A549 (cell line): ENCODE results near the gene THSD7A. TPM values are rescaled to one million over a fixed set of nuclear protein-coding genes. Genes with fewer than 3 reads are reported as not detected.
A peak's percentile ranks its signal among the peaks of the same experiment; 100 is the strongest.

Source experiments
- ATAC-seq, 2 experiments: fragments of 200-7000 bp in 1 of 2; fragments of >200 bp in 1 of 2; cut with Nextera tagmentation in 1 of 2; cut with Tn5 transposase in 1 of 2; 3 replicates each; pipeline versions ENCODE4 v1.8.0 to v1.9.1; 2018 to 2020; ENCODE audit warnings: mild to moderate bottlenecking in 1 of 2, moderate library complexity in 1 of 2
- CTCF ChIA-PET: fragments of 300-600 bp; sonication (Branson Sonifier 250); formaldehyde crosslinking; extraction: SDS; loops from one replicate; lab custom pipeline; 2021; ENCODE audit warnings: antibody characterized with exemption, inconsistent platforms; lab: Yijun Ruan, JAX
- POLR2A ChIA-PET: fragments of 350-600 bp; formaldehyde crosslinking; extraction: SDS; loops from one replicate; lab custom pipeline; 2021; ENCODE audit warnings: antibody characterized with exemption, inconsistent platforms; lab: Yijun Ruan, JAX
- DNase-seq, 2 experiments: peaks; one replicate each; pipeline versions ENCODE4 v3.0.0 to v3.0.0-alpha.2; 2011 to 2016; ENCODE audit warnings: low read depth in 1 of 2, low spot score in 1 of 2
- FAIRE-seq: peaks from 2 replicates; lab custom pipeline; 2011; peaks lifted over from hg19 to GRCh38; lab: Jason Lieb, UNC
- H3K27ac ChIP-seq, 2 experiments: fragments of >200 bp; sonication (Bioruptor Twin); formaldehyde crosslinking; 3 replicates each; pipeline ENCODE4 v1.5.1; 2016 to 2017
- H3K4me1 ChIP-seq: fragments of >200 bp; sonication (Bioruptor Twin); formaldehyde crosslinking; 3 replicates; pipeline ENCODE4 v1.6.1; 2016
- H3K4me2 ChIP-seq: fragments of >200 bp; sonication (Bioruptor Twin); formaldehyde crosslinking; 3 replicates; pipeline ENCODE4 v1.6.1; 2016
- H3K4me3 ChIP-seq: fragments of >200 bp; sonication (Bioruptor Twin); formaldehyde crosslinking; 3 replicates; pipeline ENCODE4 v1.5.1; 2016
- H3K9me3 ChIP-seq: fragments of >200 bp; sonication (Bioruptor Twin); formaldehyde crosslinking; 3 replicates; pipeline ENCODE4 v1.6.1; 2016
- CBX2 ChIP-seq: fragments of 200-600 bp; sonication (generic); IDR thresholded peaks from 2 replicates; pipeline ENCODE4 v1.6.1; 2016; ENCODE audit warnings: low read depth, mild to moderate bottlenecking, borderline replicate concordance
- CEBPB ChIP-seq, 2 experiments: fragments of >200 bp in 1 of 2; sonication (Bioruptor Twin) in 1 of 2; formaldehyde crosslinking in 1 of 2; IDR thresholded peaks; 2 replicates each; pipeline ENCODE4 v1.6.1; 2012 to 2016
- EHF ChIP-seq: fragments of 250-450 bp; sonication (Bioruptor Pico); IDR thresholded peaks from 2 replicates; pipeline ENCODE4 v1.5.0; 2020; ENCODE audit warnings: mild to moderate bottlenecking
- GATA3 ChIP-seq: IDR thresholded peaks from 2 replicates; pipeline ENCODE4 v1.6.1; 2012; ENCODE audit warnings: borderline replicate concordance
- HDAC2 ChIP-seq: fragments of 200-600 bp; sonication (generic); IDR thresholded peaks from 2 replicates; pipeline ENCODE4 v1.6.1; 2016
- HEYL ChIP-seq: fragments of 250-450 bp; sonication (Bioruptor Pico); IDR thresholded peaks from 2 replicates; pipeline ENCODE4 v1.8.0; 2021; ENCODE audit warnings: mild to moderate bottlenecking, moderate library complexity
- HOXB5 ChIP-seq: fragments of 250-450 bp; sonication (Bioruptor Pico); IDR thresholded peaks from 2 replicates; pipeline ENCODE4 v1.5.0; 2020; ENCODE audit warnings: mild to moderate bottlenecking, moderate library complexity
- KDM1A ChIP-seq: fragments of 200-600 bp; sonication (generic); IDR thresholded peaks from 2 replicates; pipeline ENCODE4 v1.6.1; 2016; ENCODE audit warnings: low read depth, mild to moderate bottlenecking
- NPAS2 ChIP-seq: fragments of 250-450 bp; sonication (Bioruptor Pico); IDR thresholded peaks from 2 replicates; pipeline ENCODE4 v1.8.0; 2022; ENCODE audit warnings: mild to moderate bottlenecking, moderate library complexity, borderline replicate concordance
- PBX3 ChIP-seq: IDR thresholded peaks from 2 replicates; pipeline ENCODE4 v1.6.1; 2012
- RARB ChIP-seq: fragments of 250-450 bp; sonication (Bioruptor Pico); IDR thresholded peaks from 2 replicates; pipeline ENCODE4 v1.8.0; 2021; ENCODE audit warnings: mild to moderate bottlenecking, moderate library complexity
- RFX5 ChIP-seq: fragments of 450-650 bp; IDR thresholded peaks from 2 replicates; pipeline ENCODE4 v1.7.1; 2014; ENCODE audit warnings: antibody characterized with exemption, mild to moderate bottlenecking, moderate library complexity
- SMC3 ChIP-seq: fragments of >200 bp; sonication (Bioruptor Twin); formaldehyde crosslinking; IDR thresholded peaks from 3 replicates; pipeline ENCODE4 v1.6.1; 2018; ENCODE audit warnings: inconsistent platforms
- SREBF2 ChIP-seq: fragments of 450-650 bp; IDR thresholded peaks from 2 replicates; pipeline ENCODE4 v1.6.1; 2014; ENCODE audit warnings: mild to moderate bottlenecking, moderate library complexity
- ZSCAN20 ChIP-seq: fragments of 250-450 bp; sonication (Bioruptor Pico); IDR thresholded peaks from 2 replicates; pipeline ENCODE4 v1.8.0; 2022; ENCODE audit warnings: mild to moderate bottlenecking, moderate library complexity
- WGBS: methylation state at CpG from one replicate; pipeline ENCODE4 v1.1.6; 2017; ENCODE audit errors: missing lambda C conversion rate; 5-methylcytosine and 5-hydroxymethylcytosine counted together
- polyA plus RNA-seq, 4 experiments: library from polyadenylated mRNA; depleted of rRNA in 3 of 4; stranded (reverse); fragments of >200 nt; fragmentation: RNase III in 1 of 4; extraction: RNeasy Plus Mini Kit Qiagen cat#74134 plus additional on column Dnase treatment in 1 of 4; gene quantifications; 2 replicates in 3 of 4; 3 replicates in 1 of 4; pipeline ENCODE4 v1.2.3, GENCODE V29; 2011 to 2017
- TF ChIP-seq, protein P1 (sequence below): fragments of >200 bp; sonication (Bioruptor Twin); formaldehyde crosslinking; IDR thresholded peaks from 3 replicates; pipeline ENCODE4 v1.6.1; 2016
- TF ChIP-seq, protein P2 (sequence below): fragments of 200-600 bp; sonication (generic); IDR thresholded peaks from 2 replicates; pipeline ENCODE4 v1.6.1; 2016; ENCODE audit warnings: antibody characterized with exemption, mild to moderate bottlenecking, moderate library complexity

THSD7A gene
- polyA plus RNA-seq, 2 of the 4 experiments (the other 2 are of a cell fraction), result 5.7 to 11.8 TPM

GRCh38 chr7:11636274-11636673, 195.7 kb downstream of the THSD7A start:
- Histone ChIP-seq H3K4me3 (no peak overlapping the region), H3K27ac (peak overlapping the region; percentile 11 to 59; a peak in 2 of 6 replicates), H3K4me2 (no peak overlapping the region), H3K9me3 (no peaks in the 10 kb centered on the region), H3K4me1 (0 out of 3 replicates have a peak, but pooled peaks cover 5% of the 10 kb centered on the region)
- TF ChIP-seq HOXB5, result no peak
- FAIRE-seq, result no peak
- ATAC-seq, result peak; percentile 23 to 39; a peak in 2 of 6 replicates
- 92% methylated on average over 19 of the region's 19 CpGs for WGBS
- ChIA-PET POLR2A (no interaction called here), CTCF (no interaction called here)
- no peak for DNase-seq

- FAIRE-seq (no peak), DNase-seq (no peak), ATAC-seq (no peak)
- Histone ChIP-seq H3K4me3 (no peak overlapping the region), H3K9me3 (no peaks in the 10 kb centered on the region), H3K4me2 (peak overlapping the region; percentile 43; the same call in 2 of the 3 replicates), H3K27ac (no peak overlapping the region), H3K4me1 (peaks cover 13% of the 10 kb centered on the region; the same call in 2 of the 3 replicates)
- CTCF ChIA-PET, result no interaction called here
- 69% methylated on average over 1 of the region's 1 CpG for WGBS
- TF ChIP-seq, protein P1, sequence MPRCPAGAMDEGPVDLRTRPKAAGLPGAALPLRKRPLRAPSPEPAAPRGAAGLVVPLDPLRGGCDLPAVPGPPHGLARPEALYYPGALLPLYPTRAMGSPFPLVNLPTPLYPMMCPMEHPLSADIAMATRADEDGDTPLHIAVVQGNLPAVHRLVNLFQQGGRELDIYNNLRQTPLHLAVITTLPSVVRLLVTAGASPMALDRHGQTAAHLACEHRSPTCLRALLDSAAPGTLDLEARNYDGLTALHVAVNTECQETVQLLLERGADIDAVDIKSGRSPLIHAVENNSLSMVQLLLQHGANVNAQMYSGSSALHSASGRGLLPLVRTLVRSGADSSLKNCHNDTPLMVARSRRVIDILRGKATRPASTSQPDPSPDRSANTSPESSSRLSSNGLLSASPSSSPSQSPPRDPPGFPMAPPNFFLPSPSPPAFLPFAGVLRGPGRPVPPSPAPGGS, result no peak
- TF ChIP-seq CEBPB (IDR thresholded peaks at IDR 0.05), result no peak
- TF ChIP-seq SREBF2, result no peak
- TF ChIP-seq RARB (CRISPR knock-in tag), result no peak
- no peak for TF ChIP-seq EHF
- TF ChIP-seq HDAC2, result no peak
- no peak for TF ChIP-seq NPAS2 (CRISPR knock-in tag)
- TF ChIP-seq RFX5, result no peak
- no peak for TF ChIP-seq GATA3
- no peak for TF ChIP-seq KDM1A
- TF ChIP-seq CBX2, result no peak
- POLR2A ChIA-PET, result no interaction called here
Observed at GRCh38 chr7:11633310-11633709, 198.7 kb downstream of the THSD7A start.

- 85% methylated on average over 2 of the region's 2 CpGs for WGBS
- DNase-seq, result no peak
Observed at GRCh38 chr7:11630355-11630754, 201.6 kb downstream of the THSD7A start.

More at GRCh38 chr7:11630355-11630754, 201.6 kb downstream of the THSD7A start:
- Histone ChIP-seq H3K4me1 (peaks cover 28% of the 10 kb centered on the region), H3K4me3 (no peak overlapping the region), H3K27ac (no peak overlapping the region; a peak in 1 of 6 replicates), H3K9me3 (no peaks in the 10 kb centered on the region), H3K4me2 (no peak overlapping the region)
- CTCF ChIA-PET, result interaction anchor here (1.8 kb wide), 1 partner anchor 24 kb away, joined by 3 read pairs; no protein-coding TSS in a partner anchor
- no peak for TF ChIP-seq PBX3
- TF ChIP-seq, protein P2, sequence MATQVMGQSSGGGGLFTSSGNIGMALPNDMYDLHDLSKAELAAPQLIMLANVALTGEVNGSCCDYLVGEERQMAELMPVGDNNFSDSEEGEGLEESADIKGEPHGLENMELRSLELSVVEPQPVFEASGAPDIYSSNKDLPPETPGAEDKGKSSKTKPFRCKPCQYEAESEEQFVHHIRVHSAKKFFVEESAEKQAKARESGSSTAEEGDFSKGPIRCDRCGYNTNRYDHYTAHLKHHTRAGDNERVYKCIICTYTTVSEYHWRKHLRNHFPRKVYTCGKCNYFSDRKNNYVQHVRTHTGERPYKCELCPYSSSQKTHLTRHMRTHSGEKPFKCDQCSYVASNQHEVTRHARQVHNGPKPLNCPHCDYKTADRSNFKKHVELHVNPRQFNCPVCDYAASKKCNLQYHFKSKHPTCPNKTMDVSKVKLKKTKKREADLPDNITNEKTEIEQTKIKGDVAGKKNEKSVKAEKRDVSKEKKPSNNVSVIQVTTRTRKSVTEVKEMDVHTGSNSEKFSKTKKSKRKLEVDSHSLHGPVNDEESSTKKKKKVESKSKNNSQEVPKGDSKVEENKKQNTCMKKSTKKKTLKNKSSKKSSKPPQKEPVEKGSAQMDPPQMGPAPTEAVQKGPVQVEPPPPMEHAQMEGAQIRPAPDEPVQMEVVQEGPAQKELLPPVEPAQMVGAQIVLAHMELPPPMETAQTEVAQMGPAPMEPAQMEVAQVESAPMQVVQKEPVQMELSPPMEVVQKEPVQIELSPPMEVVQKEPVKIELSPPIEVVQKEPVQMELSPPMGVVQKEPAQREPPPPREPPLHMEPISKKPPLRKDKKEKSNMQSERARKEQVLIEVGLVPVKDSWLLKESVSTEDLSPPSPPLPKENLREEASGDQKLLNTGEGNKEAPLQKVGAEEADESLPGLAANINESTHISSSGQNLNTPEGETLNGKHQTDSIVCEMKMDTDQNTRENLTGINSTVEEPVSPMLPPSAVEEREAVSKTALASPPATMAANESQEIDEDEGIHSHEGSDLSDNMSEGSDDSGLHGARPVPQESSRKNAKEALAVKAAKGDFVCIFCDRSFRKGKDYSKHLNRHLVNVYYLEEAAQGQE, result no peak
- no peak for TF ChIP-seq CEBPB (IDR thresholded peaks at IDR 0.05)
- TF ChIP-seq, protein P1, result no peak
- no peak for TF ChIP-seq HEYL (CRISPR knock-in tag)
- no peak for TF ChIP-seq GATA3
- TF ChIP-seq ZSCAN20 (CRISPR knock-in tag), result no peak
- TF ChIP-seq SMC3, result no peak
- no peak for ATAC-seq
- no peak for FAIRE-seq
- POLR2A ChIA-PET, result no interaction called here
